Uterus (tissue), 2 donors: Measurements from ENCODE around the gene LYVE1.

Experiments
- POLR2A ChIP-seq, 2 donors: fragments of 450-650 bp; IDR thresholded peaks; one replicate each; pipeline ENCODE4 v1.6.1; 2016; ENCODE audit warnings: antibody characterized with exemption in 2 of 2, mild to moderate bottlenecking in 1 of 2, moderate library complexity in 1 of 2
- TF ChIP-seq, protein P1 (sequence below), 4 experiments: fragments of 200-600 bp in 2 of 4; fragments of 450-650 bp in 2 of 4; sonication (generic) in 2 of 4; IDR thresholded peaks; one replicate each; pipeline ENCODE4 v1.5.1; 2016 to 2019; ENCODE audit warnings: antibody characterized with exemption in 4 of 4, mild to moderate bottlenecking in 2 of 4, moderate library complexity in 1 of 4

DNA sequence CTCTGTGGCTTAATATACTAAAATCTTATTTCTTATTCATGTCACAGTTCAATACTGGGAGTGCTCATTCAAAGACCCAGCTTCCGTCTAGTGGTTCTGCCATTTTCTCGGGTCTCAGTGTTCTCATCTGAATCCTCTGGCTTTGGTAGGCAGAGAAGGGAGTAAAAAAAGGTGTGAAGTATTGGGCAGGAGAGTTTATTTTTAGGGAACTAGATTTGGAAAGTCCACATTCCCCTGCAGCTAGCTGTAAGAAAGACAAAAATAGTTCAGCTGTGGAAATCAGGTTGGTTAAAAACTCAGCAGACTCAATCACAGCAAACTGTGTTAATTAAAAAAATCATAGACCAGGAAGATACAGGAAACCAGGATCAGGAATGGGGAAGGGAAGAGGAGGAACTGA lies 4.1 kb upstream of the LYVE1 start:
- TF ChIP-seq, protein P1, sequence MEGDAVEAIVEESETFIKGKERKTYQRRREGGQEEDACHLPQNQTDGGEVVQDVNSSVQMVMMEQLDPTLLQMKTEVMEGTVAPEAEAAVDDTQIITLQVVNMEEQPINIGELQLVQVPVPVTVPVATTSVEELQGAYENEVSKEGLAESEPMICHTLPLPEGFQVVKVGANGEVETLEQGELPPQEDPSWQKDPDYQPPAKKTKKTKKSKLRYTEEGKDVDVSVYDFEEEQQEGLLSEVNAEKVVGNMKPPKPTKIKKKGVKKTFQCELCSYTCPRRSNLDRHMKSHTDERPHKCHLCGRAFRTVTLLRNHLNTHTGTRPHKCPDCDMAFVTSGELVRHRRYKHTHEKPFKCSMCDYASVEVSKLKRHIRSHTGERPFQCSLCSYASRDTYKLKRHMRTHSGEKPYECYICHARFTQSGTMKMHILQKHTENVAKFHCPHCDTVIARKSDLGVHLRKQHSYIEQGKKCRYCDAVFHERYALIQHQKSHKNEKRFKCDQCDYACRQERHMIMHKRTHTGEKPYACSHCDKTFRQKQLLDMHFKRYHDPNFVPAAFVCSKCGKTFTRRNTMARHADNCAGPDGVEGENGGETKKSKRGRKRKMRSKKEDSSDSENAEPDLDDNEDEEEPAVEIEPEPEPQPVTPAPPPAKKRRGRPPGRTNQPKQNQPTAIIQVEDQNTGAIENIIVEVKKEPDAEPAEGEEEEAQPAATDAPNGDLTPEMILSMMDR (IDR thresholded peaks at IDR 0.05): no peak
- no peak for TF ChIP-seq POLR2A (IDR thresholded peaks at IDR 0.05)
